ENCODE results near the gene VWF. TPM values are rescaled to one million over a fixed set of nuclear protein-coding genes. Genes with fewer than 3 reads are reported as not detected.
"Not testable (repeated sequence)": the region's sequence is repeated elsewhere in the genome, so short reads cannot be mapped to it uniquely, and the experiment has no call there.

Gene VWF
- total RNA-seq, 1 donor from 2014 or later, result 0.10 TPM

- TF ChIP-seq CTCF (IDR thresholded peaks at IDR 0.05; ENCODE audit: unreplicated experiment), result no peak
- Mint-ChIP-seq H3K27me3 (peaks cover 12% of the 10 kb centered on the region), H3K27ac (no peak overlapping the region), H3K9me3 (ENCODE audit: low read depth) (no peaks in the 10 kb centered on the region), H3K4me3 (ENCODE audit: low read depth) (no peak overlapping the region), H3K4me1 (ENCODE audit: low read depth) (no peaks in the 10 kb centered on the region), H3K36me3 (ENCODE audit: insufficient read depth) (no peaks in the 10 kb centered on the region)
- DNase-seq (ENCODE audit: low spot score, unreplicated experiment), result no peak
Observed at GRCh38 chr12:6018265-6018664, 106.2 kb downstream of the VWF start.

- peaks cover 16% of the 10 kb centered on the region for H3K27me3 Mint-ChIP-seq
- no peak overlapping the region for H3K4me3 Mint-ChIP-seq (ENCODE audit: low read depth)
- H3K36me3 Mint-ChIP-seq (ENCODE audit: insufficient read depth), result no peaks in the 10 kb centered on the region
- no peaks in the 10 kb centered on the region for H3K4me1 Mint-ChIP-seq (ENCODE audit: low read depth)
- TF ChIP-seq CTCF (IDR thresholded peaks at IDR 0.05; ENCODE audit: unreplicated experiment), result no peak
- H3K9me3 Mint-ChIP-seq (ENCODE audit: low read depth), result no peaks in the 10 kb centered on the region
- no peak overlapping the region for H3K27ac Mint-ChIP-seq
- DNase-seq (ENCODE audit: low spot score, unreplicated experiment), result no peak
Observed at GRCh38 chr12:6016756-6017155, 107.7 kb downstream of the VWF start.

GRCh38 chr12:6016004-6016403, 108.5 kb downstream of the VWF start:
- not testable (repeated sequence) for H3K27ac Mint-ChIP-seq; H3K36me3 Mint-ChIP-seq (ENCODE audit: insufficient read depth); H3K4me1 Mint-ChIP-seq (ENCODE audit: low read depth); DNase-seq (ENCODE audit: low spot score, unreplicated experiment); H3K9me3 Mint-ChIP-seq (ENCODE audit: low read depth); H3K4me3 Mint-ChIP-seq (ENCODE audit: low read depth)
- peaks cover 17% of the 10 kb centered on the region for H3K27me3 Mint-ChIP-seq

- H3K4me1 Mint-ChIP-seq (ENCODE audit: low read depth); H3K27ac Mint-ChIP-seq; DNase-seq (ENCODE audit: low spot score, unreplicated experiment); H3K36me3 Mint-ChIP-seq (ENCODE audit: insufficient read depth); H3K4me3 Mint-ChIP-seq (ENCODE audit: low read depth); H3K9me3 Mint-ChIP-seq (ENCODE audit: low read depth): not testable (repeated sequence)
- H3K27me3 Mint-ChIP-seq, result peaks cover 19% of the 10 kb centered on the region
Observed at GRCh38 chr12:6015271-6015670, 109.2 kb downstream of the VWF start.

GRCh38 chr12:6010631-6011350, 113.7 kb downstream of the VWF start:
- not testable (repeated sequence) for H3K4me1 Mint-ChIP-seq (ENCODE audit: low read depth); H3K27ac Mint-ChIP-seq; H3K36me3 Mint-ChIP-seq (ENCODE audit: insufficient read depth); DNase-seq (ENCODE audit: low spot score, unreplicated experiment); H3K9me3 Mint-ChIP-seq (ENCODE audit: low read depth); H3K4me3 Mint-ChIP-seq (ENCODE audit: low read depth)
- peaks cover 25% of the 10 kb centered on the region for H3K27me3 Mint-ChIP-seq

GRCh38 chr12:5997260-5997659, 127.2 kb downstream of the VWF start:
- Mint-ChIP-seq H3K36me3 (ENCODE audit: insufficient read depth) (no peaks in the 10 kb centered on the region), H3K27me3 (no peaks in the 10 kb centered on the region), H3K4me1 (ENCODE audit: low read depth) (no peaks in the 10 kb centered on the region), H3K27ac (no peak overlapping the region), H3K9me3 (ENCODE audit: low read depth) (no peaks in the 10 kb centered on the region), H3K4me3 (ENCODE audit: low read depth) (no peak overlapping the region)
- no peak for TF ChIP-seq CTCF (IDR thresholded peaks at IDR 0.05; ENCODE audit: unreplicated experiment)
- no peak for DNase-seq (ENCODE audit: low spot score, unreplicated experiment)

- no peak for TF ChIP-seq CTCF (IDR thresholded peaks at IDR 0.05; ENCODE audit: unreplicated experiment)
- no peaks in the 10 kb centered on the region for H3K27me3 Mint-ChIP-seq
- H3K36me3 Mint-ChIP-seq (ENCODE audit: insufficient read depth), result no peaks in the 10 kb centered on the region
- H3K4me3 Mint-ChIP-seq (ENCODE audit: low read depth), result no peak overlapping the region
- H3K9me3 Mint-ChIP-seq (ENCODE audit: low read depth), result no peaks in the 10 kb centered on the region
- no peaks in the 10 kb centered on the region for H3K4me1 Mint-ChIP-seq (ENCODE audit: low read depth)
- DNase-seq (ENCODE audit: low spot score, unreplicated experiment), result no peak
- H3K27ac Mint-ChIP-seq, result no peak overlapping the region
Observed at GRCh38 chr12:5996459-5996858, 128.0 kb downstream of the VWF start.
